GM23338 (cell line): Measurements from ENCODE around the gene MAGI1.

Experiments used
- CTCF ChIP-seq, 2 experiments: fragments of 200-600 bp in 1 of 2; sonication (generic) in 1 of 2; conservative IDR thresholded peaks; 2 replicates each; pipeline versions ENCODE4 v1.5.1 to v1.6.1; 2016 to 2017; ENCODE audit warnings: antibody characterized with exemption in 2 of 2, low read depth in 2 of 2, mild to moderate bottlenecking in 2 of 2, moderate library complexity in 1 of 2
- EZH2 ChIP-seq: fragments of 200-600 bp; sonication (generic); IDR thresholded peaks from one replicate; pipeline ENCODE4 v1.8.0; 2017; ENCODE audit warnings: antibody characterized with exemption, mild to moderate bottlenecking, low read depth; ENCODE audit not compliant: unreplicated experiment
- EZH2phosphoT487 ChIP-seq: fragments of 200-600 bp; sonication (generic); IDR thresholded peaks from one replicate; pipeline ENCODE4 v1.8.1; 2018; ENCODE audit warnings: antibody characterized with exemption; ENCODE audit not compliant: unreplicated experiment
- JUNB ChIP-seq: IDR thresholded peaks from one replicate; pipeline ENCODE4 v1.6.1; 2016; ENCODE audit warnings: antibody characterized with exemption; ENCODE audit not compliant: unreplicated experiment
- NANOG ChIP-seq: IDR thresholded peaks from 2 replicates; pipeline ENCODE4 v1.6.1; 2016; ENCODE audit warnings: antibody characterized with exemption, borderline replicate concordance
- POLR2AphosphoS5 ChIP-seq: IDR thresholded peaks from 2 replicates; pipeline ENCODE4 v1.6.1; 2016; ENCODE audit warnings: antibody characterized with exemption, low read depth
- REST ChIP-seq: IDR thresholded peaks from one replicate; pipeline ENCODE4 v1.6.1; 2018; ENCODE audit warnings: antibody characterized with exemption; ENCODE audit not compliant: unreplicated experiment
- ZNF114 ChIP-seq: fragments of 250-450 bp; sonication (Bioruptor Pico); IDR thresholded peaks from 2 replicates; pipeline ENCODE4 v1.5.0; 2020; ENCODE audit warnings: mild to moderate bottlenecking, moderate library complexity
- TF ChIP-seq, protein P1 (sequence below): IDR thresholded peaks from 2 replicates; pipeline ENCODE4 v1.6.1; 2016; ENCODE audit warnings: antibody characterized with exemption

DNA sequence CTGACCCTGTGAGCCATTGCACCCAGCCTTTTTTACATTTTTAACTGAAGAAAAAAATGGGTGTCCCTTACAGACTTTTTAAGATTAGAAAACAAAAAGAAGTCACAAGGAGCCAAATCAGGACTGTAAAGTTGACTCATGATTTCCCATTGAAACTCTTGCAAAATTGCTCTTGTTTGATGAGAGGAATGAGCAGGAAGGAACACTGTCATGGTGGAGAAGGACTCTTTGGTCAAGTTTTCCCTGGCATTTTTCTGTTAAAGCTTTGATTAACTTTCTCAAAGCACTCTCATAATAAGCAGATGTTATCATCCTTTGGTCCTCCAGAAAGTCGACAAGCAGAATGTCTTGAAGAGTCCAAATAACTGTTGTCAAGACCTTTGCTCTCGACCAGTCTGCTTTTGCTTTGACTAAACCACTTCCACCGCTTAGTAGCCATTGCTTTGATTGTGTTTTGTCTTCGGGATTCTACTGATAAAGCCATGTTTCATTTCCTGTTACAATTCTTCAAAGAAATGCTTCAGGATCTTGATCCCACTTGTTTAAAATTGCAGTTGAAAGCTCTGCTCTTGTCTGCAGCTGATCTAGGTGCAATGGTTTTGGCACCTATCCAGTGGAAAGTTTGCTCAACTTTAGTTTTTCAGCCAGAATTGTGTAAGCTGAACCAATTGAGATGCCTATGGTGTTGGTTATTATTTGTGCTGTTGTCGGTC, 369.4 kb downstream of the MAGI1 start:
- TF ChIP-seq EZH2, result no peak
- TF ChIP-seq CTCF (conservative IDR thresholded peaks at IDR 0.05; ENCODE audit: low read depth in 2 of 2), result no peak
- no peak for TF ChIP-seq POLR2AphosphoS5
- TF ChIP-seq EZH2phosphoT487, result no peak
- TF ChIP-seq, protein P1, sequence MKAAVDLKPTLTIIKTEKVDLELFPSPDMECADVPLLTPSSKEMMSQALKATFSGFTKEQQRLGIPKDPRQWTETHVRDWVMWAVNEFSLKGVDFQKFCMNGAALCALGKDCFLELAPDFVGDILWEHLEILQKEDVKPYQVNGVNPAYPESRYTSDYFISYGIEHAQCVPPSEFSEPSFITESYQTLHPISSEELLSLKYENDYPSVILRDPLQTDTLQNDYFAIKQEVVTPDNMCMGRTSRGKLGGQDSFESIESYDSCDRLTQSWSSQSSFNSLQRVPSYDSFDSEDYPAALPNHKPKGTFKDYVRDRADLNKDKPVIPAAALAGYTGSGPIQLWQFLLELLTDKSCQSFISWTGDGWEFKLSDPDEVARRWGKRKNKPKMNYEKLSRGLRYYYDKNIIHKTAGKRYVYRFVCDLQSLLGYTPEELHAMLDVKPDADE, result no peak
- TF ChIP-seq NANOG, result no peak
- TF ChIP-seq JUNB, result no peak
- TF ChIP-seq REST, result no peak
- no peak for TF ChIP-seq ZNF114 (CRISPR knock-in tag)
